GM12874 (cell line): ENCODE measurements around the gene MCM10.

Experiments used
- TF ChIP-seq, protein P1 (sequence below): IDR thresholded peaks from 2 replicates; pipeline ENCODE4 v1.5.1; 2011; ENCODE audit warnings: low read depth, mild to moderate bottlenecking, control low read depth, low read length, moderate library complexity; ENCODE audit not compliant: insufficient read depth

MCM10 gene

DNA sequence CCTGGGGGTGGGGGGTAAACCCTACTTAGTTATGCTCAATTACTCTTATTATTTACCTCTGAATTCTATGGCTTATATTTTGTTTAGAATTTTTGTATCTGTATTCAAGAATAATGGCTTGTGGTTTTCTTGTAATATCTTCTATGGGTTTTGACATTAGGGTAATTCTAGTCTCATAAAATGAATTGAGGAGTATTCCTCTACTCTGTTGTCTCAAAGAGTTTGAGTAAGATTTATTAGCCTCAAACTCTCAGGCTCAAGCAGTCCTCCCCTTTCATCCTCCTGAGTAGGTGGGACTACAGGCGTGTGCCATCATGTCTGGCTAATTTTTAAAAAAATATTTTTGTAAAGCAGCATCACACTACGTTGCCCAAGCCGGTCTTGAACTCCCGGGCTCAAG is 92.4 kb downstream of the MCM10 start:
- TF ChIP-seq, protein P1, sequence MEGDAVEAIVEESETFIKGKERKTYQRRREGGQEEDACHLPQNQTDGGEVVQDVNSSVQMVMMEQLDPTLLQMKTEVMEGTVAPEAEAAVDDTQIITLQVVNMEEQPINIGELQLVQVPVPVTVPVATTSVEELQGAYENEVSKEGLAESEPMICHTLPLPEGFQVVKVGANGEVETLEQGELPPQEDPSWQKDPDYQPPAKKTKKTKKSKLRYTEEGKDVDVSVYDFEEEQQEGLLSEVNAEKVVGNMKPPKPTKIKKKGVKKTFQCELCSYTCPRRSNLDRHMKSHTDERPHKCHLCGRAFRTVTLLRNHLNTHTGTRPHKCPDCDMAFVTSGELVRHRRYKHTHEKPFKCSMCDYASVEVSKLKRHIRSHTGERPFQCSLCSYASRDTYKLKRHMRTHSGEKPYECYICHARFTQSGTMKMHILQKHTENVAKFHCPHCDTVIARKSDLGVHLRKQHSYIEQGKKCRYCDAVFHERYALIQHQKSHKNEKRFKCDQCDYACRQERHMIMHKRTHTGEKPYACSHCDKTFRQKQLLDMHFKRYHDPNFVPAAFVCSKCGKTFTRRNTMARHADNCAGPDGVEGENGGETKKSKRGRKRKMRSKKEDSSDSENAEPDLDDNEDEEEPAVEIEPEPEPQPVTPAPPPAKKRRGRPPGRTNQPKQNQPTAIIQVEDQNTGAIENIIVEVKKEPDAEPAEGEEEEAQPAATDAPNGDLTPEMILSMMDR: no peak

- TF ChIP-seq, protein P1: no peak
Observed at GRCh38 chr10:13256627-13257026, 95.3 kb downstream of the MCM10 start.

DNA sequence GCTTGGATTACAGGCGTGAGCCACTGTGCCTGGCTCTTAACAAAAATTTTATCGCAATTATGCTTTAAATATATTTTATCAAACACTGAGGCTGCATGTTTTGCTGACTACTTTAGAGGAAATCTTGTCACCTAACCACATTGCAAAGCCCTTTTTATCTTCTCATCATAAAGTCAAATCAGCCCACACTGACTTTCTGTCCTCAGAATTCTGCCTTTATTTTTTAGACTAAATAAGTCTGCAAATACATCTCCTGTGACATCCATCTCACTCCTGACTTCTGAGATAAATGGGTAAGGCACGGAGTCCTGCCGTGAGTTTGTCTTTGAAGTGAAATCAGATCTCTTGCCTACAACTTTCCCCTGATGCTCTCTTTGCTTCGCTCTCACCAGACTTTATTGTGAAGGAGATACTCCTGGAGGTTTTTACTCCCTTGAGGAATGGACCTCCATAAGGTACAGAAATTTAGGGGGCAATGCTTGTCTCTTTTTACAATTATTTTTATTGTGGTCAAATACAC is 96.3 kb downstream of the MCM10 start:
- TF ChIP-seq, protein P1: no peak
